Prostate gland (tissue), 2 donors: ENCODE data around the gene TFAP2B. TPM values are rescaled to one million over a fixed set of nuclear protein-coding genes. Genes with fewer than 3 reads are reported as not detected.
A peak's percentile ranks its signal among the peaks of the same experiment; 100 is the strongest.

Experiments
- DNase-seq: peaks from one replicate; pipeline ENCODE4 v3.0.0-alpha.2; 2019; ENCODE audit warnings: low spot score
- H3K27ac ChIP-seq, 2 donors: fragments of 200-600 bp; sonication (generic); 2 replicates each; pipeline ENCODE4 v1.5.1; 2017 to 2019
- H3K27me3 ChIP-seq: fragments of 200-600 bp; sonication (generic); replicated peaks from 2 replicates; pipeline ENCODE4 v1.5.1; 2019; ENCODE audit not compliant: insufficient read depth
- H3K36me3 ChIP-seq, 2 donors: fragments of 200-600 bp; sonication (generic); 1 replicate in 1 of 2; 2 replicates in 1 of 2; pipeline versions ENCODE4 v1.5.1 to v1.8.1; 2017 to 2019
- H3K4me1 ChIP-seq: fragments of 200-600 bp; sonication (generic); replicated peaks from 2 replicates; pipeline ENCODE4 v1.5.1; 2019
- H3K4me3 ChIP-seq, 2 donors: fragments of 200-600 bp; sonication (generic); 2 replicates each; pipeline ENCODE4 v1.5.1; 2017 to 2019
- H3K9me3 ChIP-seq: fragments of 200-600 bp; sonication (generic); 2 replicates; pipeline ENCODE4 v1.5.1; 2017
- POLR2A ChIP-seq: fragments of 450-650 bp; IDR thresholded peaks from one replicate; pipeline ENCODE4 v1.6.1; 2016; ENCODE audit warnings: antibody characterized with exemption, mild to moderate bottlenecking
- POLR2AphosphoS5 ChIP-seq: sonication (generic); formaldehyde crosslinking; IDR thresholded peaks from one replicate; pipeline ENCODE4 v1.6.1; 2017; ENCODE audit warnings: antibody characterized with exemption
- WGBS: methylation state at CpG from one replicate; pipeline ENCODE4 v1.1.5; 2018; 5-methylcytosine and 5-hydroxymethylcytosine counted together
- intact Hi-C: fragments of 100-400 bp; cut with DNase I; formaldehyde crosslinking; loops from one replicate; pipeline ENCODE4 v1.14.2; 2022
- total RNA-seq, 2 donors: library from RNA; depleted of rRNA; stranded (reverse); fragments of >200 nt; gene quantifications; one replicate each; pipeline ENCODE4 v1.1.0, GENCODE V29; 2016
- TF ChIP-seq, protein P1 (sequence below), 4 experiments: fragments of 200-600 bp in 2 of 4; fragments of 450-650 bp in 2 of 4; sonication (generic) in 2 of 4; IDR thresholded peaks; 1 replicate in 3 of 4; 2 replicates in 1 of 4; pipeline ENCODE4 v1.5.1; 2016 to 2019; ENCODE audit warnings: antibody characterized with exemption in 4 of 4, mild to moderate bottlenecking in 2 of 4, moderate library complexity in 2 of 4

Gene TFAP2B
- total RNA-seq, 2 donors from 2014 or later, result 0.06 TPM; not detected in 1

DNA sequence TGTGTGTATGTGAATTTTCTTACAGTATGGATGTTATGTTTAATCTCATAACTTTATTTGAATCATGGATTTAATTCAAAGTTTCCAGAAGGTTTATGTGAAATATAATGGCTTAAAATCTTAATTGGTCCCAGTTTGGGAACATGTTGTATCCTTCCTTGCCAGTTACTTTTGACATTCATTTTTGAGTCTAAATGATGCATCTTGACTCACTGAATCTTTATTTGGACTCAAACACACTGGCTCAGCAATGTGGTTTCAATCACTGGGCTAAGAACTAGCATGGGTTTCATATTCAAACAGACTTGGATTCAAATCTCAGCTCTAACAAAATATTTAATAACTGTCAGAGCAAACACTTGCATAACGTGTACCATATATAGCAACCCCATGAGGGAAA is 25.9 kb upstream of the TFAP2B start:
- no peak for DNase-seq
- 38% methylated on average over 1 of the region's 1 CpG for WGBS
- no peaks in the 10 kb centered on the region for H3K36me3 ChIP-seq
- H3K27ac ChIP-seq, result no peak overlapping the region
- intact Hi-C loops, result no loop called here
- no peaks in the 10 kb centered on the region for H3K27me3 ChIP-seq
- H3K9me3 ChIP-seq, result no peaks in the 10 kb centered on the region
- H3K4me3 ChIP-seq, result no peak overlapping the region
- no peaks in the 10 kb centered on the region for H3K4me1 ChIP-seq
- no peak for TF ChIP-seq POLR2A
- TF ChIP-seq, protein P1, sequence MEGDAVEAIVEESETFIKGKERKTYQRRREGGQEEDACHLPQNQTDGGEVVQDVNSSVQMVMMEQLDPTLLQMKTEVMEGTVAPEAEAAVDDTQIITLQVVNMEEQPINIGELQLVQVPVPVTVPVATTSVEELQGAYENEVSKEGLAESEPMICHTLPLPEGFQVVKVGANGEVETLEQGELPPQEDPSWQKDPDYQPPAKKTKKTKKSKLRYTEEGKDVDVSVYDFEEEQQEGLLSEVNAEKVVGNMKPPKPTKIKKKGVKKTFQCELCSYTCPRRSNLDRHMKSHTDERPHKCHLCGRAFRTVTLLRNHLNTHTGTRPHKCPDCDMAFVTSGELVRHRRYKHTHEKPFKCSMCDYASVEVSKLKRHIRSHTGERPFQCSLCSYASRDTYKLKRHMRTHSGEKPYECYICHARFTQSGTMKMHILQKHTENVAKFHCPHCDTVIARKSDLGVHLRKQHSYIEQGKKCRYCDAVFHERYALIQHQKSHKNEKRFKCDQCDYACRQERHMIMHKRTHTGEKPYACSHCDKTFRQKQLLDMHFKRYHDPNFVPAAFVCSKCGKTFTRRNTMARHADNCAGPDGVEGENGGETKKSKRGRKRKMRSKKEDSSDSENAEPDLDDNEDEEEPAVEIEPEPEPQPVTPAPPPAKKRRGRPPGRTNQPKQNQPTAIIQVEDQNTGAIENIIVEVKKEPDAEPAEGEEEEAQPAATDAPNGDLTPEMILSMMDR (IDR thresholded peaks at IDR 0.05), result no peak
- no peak for TF ChIP-seq POLR2AphosphoS5

DNA sequence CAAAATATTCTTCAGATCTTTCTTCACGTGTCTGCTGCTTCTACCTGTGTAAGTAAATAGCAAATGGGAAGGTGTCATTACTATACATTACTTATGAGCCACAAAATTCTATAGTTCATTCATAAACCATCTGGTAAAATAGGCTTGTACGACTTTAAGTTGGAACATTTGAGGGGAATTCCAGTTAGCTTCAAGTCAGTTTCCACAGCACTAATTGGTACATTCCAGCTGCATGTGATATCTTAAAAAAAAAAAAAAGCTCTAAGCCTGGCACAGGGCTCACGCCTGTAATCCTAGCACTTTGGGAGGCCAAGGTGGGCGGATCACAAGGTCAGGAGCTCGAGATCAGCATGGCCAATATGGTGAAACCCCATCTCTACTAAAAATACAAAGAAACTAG is 23.1 kb upstream of the TFAP2B start:
- no peaks in the 10 kb centered on the region for H3K4me1 ChIP-seq
- H3K27ac ChIP-seq, result no peak overlapping the region
- no peak overlapping the region for H3K4me3 ChIP-seq
- intact Hi-C loops, result no loop called here
- no peaks in the 10 kb centered on the region for H3K27me3 ChIP-seq
- TF ChIP-seq, protein P1 (IDR thresholded peaks at IDR 0.05), result no peak
- WGBS, result 56% methylated on average over 5 of the region's 5 CpGs
- H3K36me3 ChIP-seq, result no peaks in the 10 kb centered on the region
- H3K9me3 ChIP-seq, result no peaks in the 10 kb centered on the region
- DNase-seq, result no peak

DNA sequence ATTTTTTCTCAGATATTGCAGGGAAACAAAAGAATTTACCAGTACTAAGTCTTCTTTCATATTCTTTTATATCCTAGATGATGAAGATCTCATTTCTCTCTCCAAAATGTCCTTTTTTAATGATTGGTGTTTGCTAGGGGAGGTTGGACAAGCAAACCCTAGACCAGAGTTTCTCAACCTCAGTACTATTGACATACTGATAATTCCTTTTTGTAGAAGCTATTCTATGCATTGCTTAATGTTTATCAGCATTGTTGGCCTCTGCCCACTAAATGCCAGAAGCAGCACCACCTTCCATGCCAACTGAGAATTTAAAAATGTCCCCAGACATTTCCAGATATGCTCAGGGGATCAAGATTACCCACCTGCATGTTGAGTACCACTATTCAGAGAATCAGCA is 14.4 kb upstream of the TFAP2B start:
- Histone ChIP-seq H3K36me3 (no peaks in the 10 kb centered on the region), H3K4me1 (no peaks in the 10 kb centered on the region), H3K9me3 (no peaks in the 10 kb centered on the region), H3K27ac (no peak overlapping the region), H3K4me3 (no peak overlapping the region), H3K27me3 (no peaks in the 10 kb centered on the region)
- intact Hi-C loops, result no loop called here
- DNase-seq, result no peak
- TF ChIP-seq POLR2A (no peak), POLR2AphosphoS5 (no peak)
- TF ChIP-seq, protein P1 (IDR thresholded peaks at IDR 0.05), result no peak

DNA sequence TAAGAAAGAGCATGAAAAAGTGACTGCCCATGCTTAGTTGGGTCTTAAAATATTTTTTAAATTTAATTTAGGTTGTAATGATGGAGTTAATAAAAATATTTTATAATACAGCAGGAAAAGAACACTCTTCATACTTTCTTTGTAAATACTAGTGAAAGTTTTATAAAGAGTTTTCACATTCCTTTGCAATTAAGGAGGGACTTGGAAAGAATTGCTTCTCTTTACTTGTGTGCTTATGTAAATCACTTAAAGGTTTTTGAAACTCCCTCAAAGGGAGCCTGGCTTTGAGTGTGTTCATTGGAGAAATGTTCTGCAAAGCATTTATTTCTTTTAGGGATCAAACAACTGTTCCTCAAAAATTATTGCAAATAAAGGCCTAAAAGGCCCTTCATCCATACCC is 11.6 kb upstream of the TFAP2B start:
- TF ChIP-seq, protein P1 (IDR thresholded peaks at IDR 0.05), result no peak
- TF ChIP-seq POLR2AphosphoS5 (no peak), POLR2A (no peak)
- Histone ChIP-seq H3K4me3 (no peak overlapping the region), H3K4me1 (no peaks in the 10 kb centered on the region), H3K27ac (no peak overlapping the region), H3K36me3 (no peaks in the 10 kb centered on the region), H3K27me3 (no peaks in the 10 kb centered on the region), H3K9me3 (no peaks in the 10 kb centered on the region)
- intact Hi-C loops, result no loop called here
- DNase-seq, result no peak

DNA sequence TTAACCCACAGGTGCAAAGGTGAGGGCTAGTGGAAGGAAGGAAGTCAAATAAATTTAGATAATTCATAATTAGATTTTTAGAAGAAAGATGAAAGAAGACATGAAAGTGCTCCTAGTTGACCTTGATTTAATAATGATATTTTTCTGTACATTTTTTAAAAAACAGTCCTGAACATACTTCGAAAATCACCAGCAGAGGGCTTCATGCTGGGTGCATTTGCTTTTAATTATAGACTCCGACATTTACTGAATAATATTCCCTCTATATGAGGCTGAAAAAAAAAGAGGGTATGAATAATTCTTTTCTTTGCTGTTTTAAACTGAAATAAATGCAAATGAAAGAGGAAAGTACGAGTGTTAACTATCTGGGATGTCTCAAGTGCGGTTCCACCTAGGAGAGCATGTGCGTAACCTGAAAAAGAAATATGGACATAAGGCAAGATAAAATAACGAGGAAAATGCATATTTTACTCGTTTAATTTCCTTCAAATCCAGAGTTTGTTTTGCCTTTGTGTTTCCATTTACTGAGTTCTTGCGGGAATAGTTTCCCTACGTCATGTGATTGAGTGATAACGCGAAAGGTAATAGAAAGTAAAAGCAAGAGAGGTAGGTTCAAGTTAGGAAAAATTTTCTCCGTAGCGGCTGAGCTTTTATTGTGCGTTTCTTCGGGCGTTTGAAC is 3.1 kb upstream of the TFAP2B start:
- Histone ChIP-seq H3K27me3 (peaks cover 24% of the 10 kb centered on the region), H3K4me3 (peak overlapping the region; percentile 28 to 30), H3K27ac (no peak overlapping the region), H3K4me1 (no peaks in the 10 kb centered on the region), H3K36me3 (no peaks in the 10 kb centered on the region), H3K9me3 (no peaks in the 10 kb centered on the region)
- DNase-seq, result no peak
- intact Hi-C loops, result loop anchor here (2.0 to 10.0 kb wide), 3 partner anchors 1039 to 1233 kb away; no protein-coding TSS in a partner anchor
- WGBS, result 4% methylated on average over 16 of the region's 16 CpGs
- TF ChIP-seq POLR2A (no peak), POLR2AphosphoS5 (no peak)
- TF ChIP-seq, protein P1 (IDR thresholded peaks at IDR 0.05), result peak in 2 of 4 experiments; percentile 40 to 48
